NCI-H345 treated with DMSO at 0.1 percent for 48 hours (cell line): ENCODE results near the gene TBC1D14.
A peak's percentile ranks its signal among the peaks of the same experiment; 100 is the strongest.
"Not testable (repeated sequence)": the region's sequence is repeated elsewhere in the genome, so short reads cannot be mapped to it uniquely, and the experiment has no call there.

Experiments used
- DNase-seq: peaks from one replicate; lab custom pipeline; 2025; ENCODE audit not compliant: unreplicated experiment; lab: John Stamatoyannopoulos, UW

Gene TBC1D14

GRCh38 chr4:6909970-6910339, 329 bp downstream of the TBC1D14 start:
- no peak for DNase-seq

- no peak for DNase-seq
Observed at GRCh38 chr4:6910340-6910959, 824 bp downstream of the TBC1D14 start.

GRCh38 chr4:6910960-6911874, 1.6 kb downstream of the TBC1D14 start:
- no peak for DNase-seq

- DNase-seq: not testable (repeated sequence)
Observed at GRCh38 chr4:6911917-6912316, 2.3 kb downstream of the TBC1D14 start.

- no peak for DNase-seq
Observed at GRCh38 chr4:6912441-6912840, 2.8 kb downstream of the TBC1D14 start.

GRCh38 chr4:6913350-6913905, 3.8 kb downstream of the TBC1D14 start:
- DNase-seq: no peak

- no peak for DNase-seq
Observed at GRCh38 chr4:6914448-6914847, 4.8 kb downstream of the TBC1D14 start.

GRCh38 chr4:6915041-6916005, 5.7 kb downstream of the TBC1D14 start:
- DNase-seq: no peak

- no peak for DNase-seq
Observed at GRCh38 chr4:6916069-6916586, 6.5 kb downstream of the TBC1D14 start.

- no peak for DNase-seq
Observed at GRCh38 chr4:6916587-6917460, 7.2 kb downstream of the TBC1D14 start.

- DNase-seq: peak; percentile 88
Observed at GRCh38 chr4:6917461-6918271, 8.0 kb downstream of the TBC1D14 start.

- DNase-seq: no peak
Observed at GRCh38 chr4:6918338-6918737, 8.7 kb downstream of the TBC1D14 start.

GRCh38 chr4:6920171-6920570, 10.5 kb downstream of the TBC1D14 start:
- no peak for DNase-seq

- DNase-seq: no peak
Observed at GRCh38 chr4:6923507-6923906, 13.9 kb downstream of the TBC1D14 start.

- DNase-seq: no peak
Observed at GRCh38 chr4:6924361-6924779, 14.7 kb downstream of the TBC1D14 start.

- no peak for DNase-seq
Observed at GRCh38 chr4:6925357-6925836, 15.8 kb downstream of the TBC1D14 start.

- no peak for DNase-seq
Observed at GRCh38 chr4:6926081-6926480, 16.5 kb downstream of the TBC1D14 start.

GRCh38 chr4:6926681-6927478, 17.3 kb downstream of the TBC1D14 start:
- DNase-seq: no peak
